Adrenal gland (tissue), 12 donors: ENCODE results near the gene GTF2F1. TPM values are rescaled to one million over a fixed set of nuclear protein-coding genes. Genes with fewer than 3 reads are reported as not detected.

Experiments
- DNase-seq, 7 donors: peaks; one replicate each; pipeline ENCODE4 v3.0.0-alpha.2; 2019 to 2020
- H3K27ac ChIP-seq, 5 donors: fragments of 200-600 bp; sonication (generic) in 4 of 5; 1 replicate in 3 of 5; 2 replicates in 2 of 5; pipeline versions ENCODE4 v1.5.1 to v1.8.0; 2016 to 2020; ENCODE audit warnings: mild to moderate bottlenecking in 1 of 5
- H3K27me3 ChIP-seq: fragments of 200-600 bp; 2 replicates; pipeline ENCODE4 v1.8.0; 2021
- H3K36me3 ChIP-seq, 2 donors: fragments of 200-600 bp; replicated peaks in 1 of 2; 1 replicate in 1 of 2; 2 replicates in 1 of 2; pipeline versions ENCODE4 v1.5.1 to v1.8.0; 2018 to 2022
- H3K4me1 ChIP-seq, 2 donors: fragments of 200-600 bp; replicated peaks in 1 of 2; 1 replicate in 1 of 2; 2 replicates in 1 of 2; pipeline versions ENCODE4 v1.5.1 to v1.8.0; 2018 to 2021
- H3K4me3 ChIP-seq, 4 donors: fragments of 200-600 bp; sonication (generic) in 3 of 4; one replicate each; pipeline ENCODE4 v1.5.1; 2016 to 2018
- H3K9me3 ChIP-seq, 3 donors: fragments of 200-600 bp; sonication (generic) in 1 of 3; replicated peaks in 1 of 3; 1 replicate in 2 of 3; 2 replicates in 1 of 3; pipeline versions ENCODE4 v1.5.1 to v1.8.0; 2016 to 2021
- CTCF ChIP-seq, 6 experiments: fragments of 450-650 bp in 4 of 6; fragments of 200-600 bp in 2 of 6; sonication (generic) in 1 of 6; IDR thresholded peaks; 1 replicate in 5 of 6; 2 replicates in 1 of 6; pipeline versions ENCODE4 v1.5.1 to v1.8.0; 2016 to 2021; ENCODE audit warnings: antibody characterized with exemption in 6 of 6, mild to moderate bottlenecking in 2 of 6, moderate library complexity in 1 of 6
- POLR2A ChIP-seq, 2 donors: fragments of 450-650 bp; IDR thresholded peaks; one replicate each; pipeline ENCODE4 v1.6.1; 2017; ENCODE audit warnings: antibody characterized with exemption in 2 of 2, mild to moderate bottlenecking in 2 of 2, moderate library complexity in 1 of 2
- WGBS, 4 donors: extraction: QIAGEN DNeasy Blood & Tissue Kit in 2 of 4; methylation state at CpG; one replicate each; pipeline versions ENCODE4 v1.1.5 to v1.1.7; 2013 to 2017; 5-methylcytosine and 5-hydroxymethylcytosine counted together
- intact Hi-C, 2 donors: fragments of 100-400 bp; cut with DNase I; formaldehyde crosslinking; loops; one replicate each; pipeline versions ENCODE4 v1.14.1 to v1.15.0; 2022 to 2023
- polyA plus RNA-seq, 3 donors: library from polyadenylated mRNA; stranded (reverse); fragments of 200-250 nt in 2 of 3; fragments of 350-450 nt in 1 of 3; fragmentation: Illumina TruSeq in 1 of 3; extraction: RNeasy Lipid Tissue Mini Kit (QIAGEN cat#74804) in 1 of 3; gene quantifications; one replicate each; pipeline ENCODE4 v1.2.3, GENCODE V29; 2013 to 2014
- total RNA-seq, 9 donors: library from RNA; depleted of rRNA in 4 of 9; stranded (reverse); fragments of >200 nt in 4 of 9; fragments of 120-200 nt in 1 of 9; fragmentation: NEBNext Ultra II Directional in 1 of 9; extraction: Animal tissue kit (Norgen Biotek cat#: 25700) in 1 of 9; gene quantifications; one replicate each; pipeline versions ENCODE4 v1.1.0 to v1.2.4, GENCODE V29; 2013 to 2023
- donor health status: healthy with polysubstance abuse.
- donor health status: Bipolar disorder and iron deficiency.
- donor health status: DM: yes; HTN: yes; CAD: no.
- donor health status: DM: no; HTN: no; CAD: no.
- donor health status: DM: no; HTN: no; CAD: no.
- donor health status: DM: yes; HTN: yes; CAD: no.

GTF2F1 gene
- total and polyA plus RNA-seq, 12 donors: 29.0 to 79.1 (median 53.8) TPM

GRCh38 chr19:6373096-6373812 is 19.7 kb downstream of the GTF2F1 start:
- H3K27ac ChIP-seq: peak overlapping the region; percentile 96 to 100 (median 99)
- H3K27me3 ChIP-seq: no peaks in the 10 kb centered on the region
- intact Hi-C loops: no loop called here
- H3K4me1 ChIP-seq: peaks cover 5% of the 10 kb centered on the region in 2 donors
- TF ChIP-seq POLR2A (IDR thresholded peaks at IDR 0.05) (no peak), CTCF (IDR thresholded peaks at IDR 0.05) (no peak)
- peak overlapping the region; percentile 78 to 99 (median 95) for H3K4me3 ChIP-seq
- H3K9me3 ChIP-seq: no peaks in the 10 kb centered on the region
- peaks cover 0 to 17% of the 10 kb centered on the region in 2 donors for H3K36me3 ChIP-seq
- peak; percentile 98 to 99 (median 99) for DNase-seq
- 0 to 5% (median 1%) methylated on average over 19 to 53 of the region's 53 CpGs for WGBS, 4 donors

GRCh38 chr19:6372594-6373095 is 20.3 kb downstream of the GTF2F1 start, which contains the start of gene ALKBH7:
Gene ALKBH7, plus strand, starts transcription at chr19:6372794. Its CDS starts 27 bp downstream, at chr19:6372821.
- H3K4me1 ChIP-seq: peaks cover 5% of the 10 kb centered on the region in 2 donors
- H3K27ac ChIP-seq: peak within 1 kb of the TSS; percentile 96 to 100 (median 99)
- H3K4me3 ChIP-seq: peak within 1 kb of the TSS; percentile 78 to 99 (median 95)
- no peaks in the 10 kb centered on the region for H3K27me3 ChIP-seq
- peaks cover 0 to 23% of the 10 kb centered on the region in 2 donors for H3K36me3 ChIP-seq
- TF ChIP-seq POLR2A (IDR thresholded peaks at IDR 0.05): peak; percentile 65 to 76
- no peak for TF ChIP-seq CTCF (IDR thresholded peaks at IDR 0.05)
- peak; percentile 99 to 100 (median 100) for DNase-seq
- no peaks in the 10 kb centered on the region for H3K9me3 ChIP-seq
- intact Hi-C loops: no loop called here
- 0% methylated on average over 9 to 47 of the region's 47 CpGs for WGBS, 4 donors

- Histone ChIP-seq H3K4me3 (no peak overlapping the region), H3K9me3 (no peaks in the 10 kb centered on the region), H3K27ac (no peak overlapping the region), H3K27me3 (no peaks in the 10 kb centered on the region), H3K4me1 (peaks cover 0 to 9% of the 10 kb centered on the region in 2 donors), H3K36me3 (peaks cover 0 to 51% of the 10 kb centered on the region in 2 donors)
- intact Hi-C loops: no loop called here
- TF ChIP-seq CTCF (IDR thresholded peaks at IDR 0.05) (no peak), POLR2A (IDR thresholded peaks at IDR 0.05) (no peak)
- DNase-seq: no peak
- 93 to 97% (median 95%) methylated on average over 16 to 21 of the region's 21 CpGs for WGBS, 4 donors
Observed at GRCh38 chr19:6364353-6364752, 28.6 kb downstream of the GTF2F1 start.

- Histone ChIP-seq H3K27me3 (no peaks in the 10 kb centered on the region), H3K9me3 (no peaks in the 10 kb centered on the region), H3K4me1 (peaks cover 0 to 9% of the 10 kb centered on the region in 2 donors), H3K27ac (peak overlapping the region; percentile 33 to 95 (median 79)), H3K36me3 (peaks cover 0 to 33% of the 10 kb centered on the region in 2 donors), H3K4me3 (peak overlapping the region; percentile 21 to 94 (median 84))
- intact Hi-C loops: no loop called here
- peak in 3 of 7 donors; percentile 25 to 56 (median 30) for DNase-seq
- 15 to 28% (median 20%) methylated on average over 5 to 11 of the region's 11 CpGs for WGBS, 4 donors
- no peak for TF ChIP-seq CTCF (IDR thresholded peaks at IDR 0.05)
Observed at GRCh38 chr19:6362351-6362801, 30.6 kb downstream of the GTF2F1 start.
